Progenitor cell of endocrine pancreas (in vitro differentiated cells): ENCODE measurements around the gene CADM3. TPM values are rescaled to one million over a fixed set of nuclear protein-coding genes. Genes with fewer than 3 reads are reported as not detected.

Source experiments
- DNase-seq: peaks from one replicate; pipeline ENCODE4 v3.0.0; 2021; ENCODE audit warnings: low spot score; ENCODE audit not compliant: unreplicated experiment
- H3K27ac Mint-ChIP-seq: 2 replicates; pipeline ENCODE4 v1.8.0; 2021; ENCODE audit warnings: mild to moderate bottlenecking, moderate library complexity, mixed read lengths
- H3K27me3 Mint-ChIP-seq: 2 replicates; pipeline ENCODE4 v1.8.0; 2021; ENCODE audit warnings: mixed read lengths
- H3K36me3 Mint-ChIP-seq: 2 replicates; pipeline ENCODE4 v1.8.0; 2022; ENCODE audit warnings: mixed read lengths; ENCODE audit not compliant: insufficient read depth
- H3K4me1 Mint-ChIP-seq: 2 replicates; pipeline ENCODE4 v1.8.0; 2021; ENCODE audit warnings: low read depth, mixed read lengths
- H3K4me3 Mint-ChIP-seq: 2 replicates; pipeline ENCODE4 v1.8.0; 2021; ENCODE audit warnings: low read depth, mild to moderate bottlenecking, moderate library complexity, mixed read lengths
- H3K9me3 Mint-ChIP-seq: 2 replicates; pipeline ENCODE4 v1.8.0; 2021; ENCODE audit warnings: low read depth, mixed read lengths
- total RNA-seq: library from RNA; stranded (reverse); gene quantifications from 2 replicates; pipeline ENCODE4 v1.2.1, GENCODE V29; 2021
- TF ChIP-seq, protein P1 (sequence below): fragments of 200-600 bp; sonication (generic); IDR thresholded peaks from one replicate; pipeline ENCODE4 v1.5.0; 2021; ENCODE audit warnings: antibody characterized with exemption, mild to moderate bottlenecking; ENCODE audit not compliant: unreplicated experiment

Gene CADM3
- total RNA-seq, 1 donor from 2014 or later = 8.9 TPM

- no peaks in the 10 kb centered on the region for H3K9me3 Mint-ChIP-seq
- H3K4me3 Mint-ChIP-seq = no peak overlapping the region
- DNase-seq = no peak
- peaks cover 23% of the 10 kb centered on the region for H3K27me3 Mint-ChIP-seq
- no peaks in the 10 kb centered on the region for H3K36me3 Mint-ChIP-seq
- no peak overlapping the region for H3K27ac Mint-ChIP-seq
- H3K4me1 Mint-ChIP-seq = peaks cover 7% of the 10 kb centered on the region
- TF ChIP-seq, protein P1, sequence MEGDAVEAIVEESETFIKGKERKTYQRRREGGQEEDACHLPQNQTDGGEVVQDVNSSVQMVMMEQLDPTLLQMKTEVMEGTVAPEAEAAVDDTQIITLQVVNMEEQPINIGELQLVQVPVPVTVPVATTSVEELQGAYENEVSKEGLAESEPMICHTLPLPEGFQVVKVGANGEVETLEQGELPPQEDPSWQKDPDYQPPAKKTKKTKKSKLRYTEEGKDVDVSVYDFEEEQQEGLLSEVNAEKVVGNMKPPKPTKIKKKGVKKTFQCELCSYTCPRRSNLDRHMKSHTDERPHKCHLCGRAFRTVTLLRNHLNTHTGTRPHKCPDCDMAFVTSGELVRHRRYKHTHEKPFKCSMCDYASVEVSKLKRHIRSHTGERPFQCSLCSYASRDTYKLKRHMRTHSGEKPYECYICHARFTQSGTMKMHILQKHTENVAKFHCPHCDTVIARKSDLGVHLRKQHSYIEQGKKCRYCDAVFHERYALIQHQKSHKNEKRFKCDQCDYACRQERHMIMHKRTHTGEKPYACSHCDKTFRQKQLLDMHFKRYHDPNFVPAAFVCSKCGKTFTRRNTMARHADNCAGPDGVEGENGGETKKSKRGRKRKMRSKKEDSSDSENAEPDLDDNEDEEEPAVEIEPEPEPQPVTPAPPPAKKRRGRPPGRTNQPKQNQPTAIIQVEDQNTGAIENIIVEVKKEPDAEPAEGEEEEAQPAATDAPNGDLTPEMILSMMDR = no peak
Observed at GRCh38 chr1:159175571-159175970, 4.2 kb downstream of the CADM3 start.

- no peaks in the 10 kb centered on the region for H3K9me3 Mint-ChIP-seq
- peak; percentile 61 for DNase-seq
- H3K27me3 Mint-ChIP-seq = peaks cover 15% of the 10 kb centered on the region
- H3K4me3 Mint-ChIP-seq = no peak overlapping the region
- no peak overlapping the region for H3K27ac Mint-ChIP-seq
- TF ChIP-seq, protein P1 = no peak
- H3K36me3 Mint-ChIP-seq = no peaks in the 10 kb centered on the region
- H3K4me1 Mint-ChIP-seq = no peaks in the 10 kb centered on the region
Observed at GRCh38 chr1:159177272-159177907, 6.0 kb downstream of the CADM3 start.

- no peak overlapping the region for H3K27ac Mint-ChIP-seq
- DNase-seq = no peak
- no peaks in the 10 kb centered on the region for H3K4me1 Mint-ChIP-seq
- H3K4me3 Mint-ChIP-seq = no peak overlapping the region
- TF ChIP-seq, protein P1 = no peak
- H3K9me3 Mint-ChIP-seq = no peaks in the 10 kb centered on the region
- H3K36me3 Mint-ChIP-seq = no peaks in the 10 kb centered on the region
- peaks cover 3% of the 10 kb centered on the region for H3K27me3 Mint-ChIP-seq
Observed at GRCh38 chr1:159179906-159180305, 8.5 kb downstream of the CADM3 start.

GRCh38 chr1:159180516-159180915, 9.1 kb downstream of the CADM3 start:
- Mint-ChIP-seq H3K9me3 (no peaks in the 10 kb centered on the region), H3K27ac (no peak overlapping the region), H3K4me1 (no peaks in the 10 kb centered on the region), H3K36me3 (no peaks in the 10 kb centered on the region), H3K27me3 (no peaks in the 10 kb centered on the region), H3K4me3 (no peak overlapping the region)
- DNase-seq = no peak
- TF ChIP-seq, protein P1 = no peak

- Mint-ChIP-seq H3K27ac (no peak overlapping the region), H3K27me3 (no peaks in the 10 kb centered on the region), H3K36me3 (no peaks in the 10 kb centered on the region)
Observed at GRCh38 chr1:159181328-159182024, 10.1 kb downstream of the CADM3 start.

More at GRCh38 chr1:159181328-159182024, 10.1 kb downstream of the CADM3 start:
- TF ChIP-seq, protein P1 = no peak
- H3K4me3 Mint-ChIP-seq = no peak overlapping the region
- no peaks in the 10 kb centered on the region for H3K4me1 Mint-ChIP-seq
- DNase-seq = no peak
- no peaks in the 10 kb centered on the region for H3K9me3 Mint-ChIP-seq
